ENCODE data around the gene CLDN24. TPM values are rescaled to one million over a fixed set of nuclear protein-coding genes. Genes with fewer than 3 reads are reported as not detected.

Gene CLDN24
- total RNA-seq, 1 experiment from 2014 or later: not detected

DNA sequence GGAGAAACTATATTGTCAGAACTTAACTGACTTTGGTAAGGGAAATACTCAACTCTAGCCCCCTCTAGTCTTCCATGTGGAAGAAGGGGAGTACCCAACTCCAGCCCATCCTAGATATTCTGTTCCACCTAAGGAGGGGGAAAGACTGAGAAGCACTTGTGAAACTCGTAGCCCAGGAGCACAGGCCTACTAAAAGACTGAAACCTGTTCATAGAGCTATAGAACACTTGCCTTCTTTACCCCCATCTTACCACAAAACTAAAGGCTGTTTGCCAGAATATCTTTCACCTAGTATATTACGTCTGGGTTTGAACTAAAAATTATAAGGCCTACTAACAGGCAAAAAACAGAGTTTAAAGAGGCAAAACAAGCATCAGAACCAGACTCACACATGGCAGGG, 17.7 kb downstream of the CLDN24 start:
- DNase-seq: no peak
- H3K79me2 ChIP-seq (ENCODE audit: insufficient read depth, low read length): no peaks in the 10 kb centered on the region
- Mint-ChIP-seq H3K36me3 (ENCODE audit: insufficient read depth in 1 of 3, low read depth in 3 of 3) (peaks cover 11 to 37% (median 33%) of the 10 kb centered on the region in 3 experiments; a peak in 6 of 7 replicates), H3K4me1 (no peaks in the 10 kb centered on the region), H3K4me3 (no peak overlapping the region), H3K27ac (no peak overlapping the region; a peak in 1 of 7 replicates), H3K27me3 (ENCODE audit: low read depth) (no peaks in the 10 kb centered on the region), H3K9me3 (no peaks in the 10 kb centered on the region)
- H3K27ac ChIP-seq (ENCODE audit: insufficient read length, low read depth, low read length): no peak overlapping the region
- no peaks in the 10 kb centered on the region for H4K20me1 ChIP-seq (ENCODE audit: control insufficient read depth, insufficient read depth, insufficient read length)
- no peak overlapping the region for H3K4ac ChIP-seq (ENCODE audit: low read depth, low read length)
- H3K18ac ChIP-seq (ENCODE audit: insufficient read length, low read depth, low read length): no peak overlapping the region
- H4K5ac ChIP-seq (ENCODE audit: insufficient read length, low read depth, low read length): no peak overlapping the region
- no peaks in the 10 kb centered on the region for H3K4me1 ChIP-seq (ENCODE audit: insufficient read depth, low read length)
- H2AFZ ChIP-seq (ENCODE audit: low read length): no peak overlapping the region
- H3K9ac ChIP-seq (ENCODE audit: extremely low read depth, insufficient read length, low read length): no peak overlapping the region
- H3K56ac ChIP-seq (ENCODE audit: insufficient read length, low read depth, low read length): no peak overlapping the region
- H2BK12ac ChIP-seq (ENCODE audit: insufficient read length, low read depth, low read length): no peak overlapping the region
- H3K23ac ChIP-seq (ENCODE audit: insufficient read length, low read depth, low read length): no peak overlapping the region
- H3K27me3 ChIP-seq (ENCODE audit: insufficient read depth, low read length): no peaks in the 10 kb centered on the region
- no peak overlapping the region for H2BK15ac ChIP-seq (ENCODE audit: low read depth, low read length)
- no peaks in the 10 kb centered on the region for H3K23me2 ChIP-seq (ENCODE audit: insufficient read length, low read depth, low read length, poor library complexity, severe bottlenecking)
- WGBS (ENCODE audit: extremely low coverage, insufficient read length, low lambda C conversion rate): no CpG with 5 or more reads among the region's 2 CpGs
- H4K91ac ChIP-seq (ENCODE audit: insufficient read length, low read depth, low read length): no peak overlapping the region
- no peak overlapping the region for H3K4me2 ChIP-seq (ENCODE audit: insufficient read depth, insufficient read length, low read length)
- no peaks in the 10 kb centered on the region for H3K79me1 ChIP-seq (ENCODE audit: insufficient read depth, low read depth, low read length, poor library complexity, severe bottlenecking)
- no peak overlapping the region for H2BK5ac ChIP-seq (ENCODE audit: insufficient read length, low read length)
- H2BK120ac ChIP-seq (ENCODE audit: low read depth, low read length, poor library complexity, severe bottlenecking): no peak overlapping the region
- H2BK20ac ChIP-seq (ENCODE audit: low read depth, low read length, poor library complexity, severe bottlenecking): no peak overlapping the region
- no peaks in the 10 kb centered on the region for H3K9me3 ChIP-seq (ENCODE audit: control insufficient read depth, low read depth, low read length)
- TF ChIP-seq CTCF (conservative IDR thresholded peaks at IDR 0.05): no peak
- no peak overlapping the region for H4K8ac ChIP-seq (replicated peaks; ENCODE audit: insufficient read length, low read depth, low read length)
- H3T11ph ChIP-seq (ENCODE audit: low read length): no peak overlapping the region
- no peak overlapping the region for H3K14ac ChIP-seq (ENCODE audit: insufficient read depth, low read length)
- no peak overlapping the region for H2AK5ac ChIP-seq (ENCODE audit: insufficient read length, low read length)
